GM10847 (cell line): ENCODE measurements around the gene CGB3.

Experiments
- POLR2A ChIP-seq: IDR thresholded peaks from 2 replicates; pipeline ENCODE4 v1.6.1; 2011; ENCODE audit not compliant: insufficient read length; ENCODE audit errors: extremely low read depth

CGB3 gene

DNA sequence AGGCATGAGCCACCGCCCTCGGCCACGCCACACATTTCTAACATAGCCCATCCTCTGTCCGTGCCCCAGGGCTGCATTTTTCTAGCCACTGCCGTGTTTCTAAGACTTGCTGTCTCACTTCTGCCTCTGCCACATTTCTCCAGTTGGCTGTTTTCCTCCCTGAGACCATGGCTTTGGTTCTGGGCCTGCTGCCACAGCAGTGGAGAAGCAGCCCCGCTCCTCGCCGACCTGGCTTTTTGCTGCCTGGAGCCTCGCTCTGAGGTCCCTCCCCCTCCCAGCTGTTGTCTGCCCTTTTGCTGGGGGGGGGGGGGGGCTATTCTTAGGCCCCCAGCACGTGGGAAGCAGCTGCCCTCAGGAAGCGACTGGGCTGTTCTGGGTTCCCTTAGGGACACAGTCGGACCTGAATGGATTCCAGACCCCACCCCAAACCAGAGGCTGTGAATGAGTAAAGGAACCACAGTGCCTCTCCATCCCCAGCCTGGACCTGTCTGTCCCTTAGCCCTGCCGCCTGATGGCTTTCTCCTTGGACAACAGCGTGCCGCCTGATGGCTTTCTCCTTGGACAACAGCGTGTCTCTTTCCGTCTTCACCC, 34.3 kb downstream of the CGB3 start:
- no peak for TF ChIP-seq POLR2A

DNA sequence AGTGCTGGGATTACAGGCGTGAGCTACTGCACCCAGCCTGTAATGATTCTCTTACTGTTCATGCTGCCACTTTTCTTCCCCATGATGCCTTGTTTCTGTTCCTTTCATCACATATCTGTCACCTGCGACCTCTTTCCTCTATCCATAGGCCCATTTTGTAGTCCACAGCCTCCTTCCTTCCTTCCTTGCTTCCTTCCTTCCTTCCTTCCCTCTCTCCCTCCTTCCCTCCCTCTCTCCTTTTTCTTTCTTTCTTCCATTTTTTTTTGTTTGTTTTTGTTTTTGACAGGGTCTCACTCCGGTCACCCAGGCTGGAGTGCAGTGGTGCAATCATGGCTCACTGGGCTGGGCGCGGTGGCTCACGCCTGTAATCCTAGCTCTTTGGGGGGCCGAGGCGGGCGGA, 35.3 kb downstream of the CGB3 start:
- TF ChIP-seq POLR2A, result no peak

DNA sequence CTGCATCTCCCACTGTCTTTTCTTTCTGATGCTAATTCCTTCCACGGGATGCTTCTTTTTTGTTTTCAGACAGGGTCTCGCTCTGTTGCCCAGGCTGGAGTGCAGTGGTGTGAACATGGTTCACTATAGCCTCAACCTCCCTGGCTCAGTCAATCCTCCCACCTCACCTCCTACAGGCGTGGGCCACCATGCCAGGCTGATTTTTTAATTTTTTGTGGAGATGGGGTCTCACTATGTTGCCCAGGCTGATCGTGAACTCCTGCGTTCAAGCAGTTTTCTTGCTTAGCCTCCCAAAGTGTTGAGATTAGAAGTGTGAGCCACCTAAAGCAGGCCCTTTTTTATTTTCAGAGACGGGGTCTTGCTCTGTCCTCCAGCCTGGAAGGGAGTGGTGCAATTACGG, 35.8 kb downstream of the CGB3 start:
- no peak for TF ChIP-seq POLR2A

DNA sequence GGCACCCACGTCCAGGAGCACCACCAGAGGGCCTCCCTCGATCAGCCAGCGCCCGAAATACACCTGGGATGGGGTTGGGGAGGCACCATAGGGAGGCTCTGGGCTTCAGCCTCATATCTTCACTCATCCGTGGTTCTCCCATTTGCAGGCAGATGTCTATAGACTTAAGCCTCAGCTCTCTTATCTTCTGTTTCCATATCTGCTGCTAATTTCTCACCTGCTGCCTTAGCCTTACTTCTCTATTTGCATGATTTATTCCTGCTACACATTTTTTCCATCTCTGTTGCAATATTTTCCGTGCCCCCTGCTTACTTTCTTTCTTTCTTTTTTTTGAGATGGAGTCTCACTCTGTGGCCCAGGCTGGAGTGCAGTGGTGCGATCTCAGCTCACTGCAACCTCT, 36.8 kb downstream of the CGB3 start:
- TF ChIP-seq POLR2A, result no peak

GRCh38 chr19:48986211-48986610, 37.9 kb downstream of the CGB3 start:
- TF ChIP-seq POLR2A, result no peak

GRCh38 chr19:48985711-48986110, 38.4 kb downstream of the CGB3 start:
- no peak for TF ChIP-seq POLR2A

- no peak for TF ChIP-seq POLR2A
These were observed 41.9 kb downstream of the CGB3 start for GRCh38 chr19:48982280-48982679.

- no peak for TF ChIP-seq POLR2A
These were observed 47.1 kb downstream of the CGB3 start for GRCh38 chr19:48977061-48977460.

- no peak for TF ChIP-seq POLR2A
These were observed 47.9 kb downstream of the CGB3 start for GRCh38 chr19:48975947-48976847.
